ENCODE measurements around the gene GDF15. TPM values are rescaled to one million over a fixed set of nuclear protein-coding genes. Genes with fewer than 3 reads are reported as not detected.

The GDF15 gene
- total RNA-seq, 1 donor = 28.9 TPM

GRCh38 chr19:18421371-18421959, 35.5 kb downstream of the GDF15 start:
- no peak for DNase-seq (ENCODE audit: low read depth)
- H3K4me3 ChIP-seq (ENCODE audit: low read depth, low read length) = peak overlapping the region; percentile 74
- no peak for TF ChIP-seq CTCF (IDR thresholded peaks at IDR 0.05; ENCODE audit: insufficient read depth, low read depth, low read length)

- TF ChIP-seq CTCF (IDR thresholded peaks at IDR 0.05; ENCODE audit: insufficient read depth, low read depth, low read length) = no peak
- no peak for DNase-seq (ENCODE audit: low read depth)
- no peak overlapping the region for H3K4me3 ChIP-seq (ENCODE audit: low read depth, low read length)
These were observed 36.7 kb downstream of the GDF15 start for GRCh38 chr19:18422530-18423191.

GRCh38 chr19:18423258-18424020, 37.5 kb downstream of the GDF15 start:
- H3K4me3 ChIP-seq (ENCODE audit: low read depth, low read length) = no peak overlapping the region
- DNase-seq (ENCODE audit: low read depth) = no peak
- TF ChIP-seq CTCF (IDR thresholded peaks at IDR 0.05; ENCODE audit: insufficient read depth, low read depth, low read length) = no peak

- no peak for TF ChIP-seq CTCF (IDR thresholded peaks at IDR 0.05; ENCODE audit: insufficient read depth, low read depth, low read length)
- DNase-seq (ENCODE audit: low read depth) = no peak
- no peak overlapping the region for H3K4me3 ChIP-seq (ENCODE audit: low read depth, low read length)
These were observed 38.3 kb downstream of the GDF15 start for GRCh38 chr19:18424122-18424889.

- no peak for TF ChIP-seq CTCF (IDR thresholded peaks at IDR 0.05; ENCODE audit: insufficient read depth, low read depth, low read length)
- DNase-seq (ENCODE audit: low read depth) = no peak
These were observed 39.0 kb downstream of the GDF15 start for GRCh38 chr19:18424890-18425514.

More at GRCh38 chr19:18424890-18425514, 39.0 kb downstream of the GDF15 start:
- no peak overlapping the region for H3K4me3 ChIP-seq (ENCODE audit: low read depth, low read length)

Data from fibroblast of villous mesenchyme (primary cell).